BLaER1 treated with 17β-estradiol and CSF1 and Interleukin-3, amounts not matched to agents 10 nM and 100 nM (cell line): Measurements from ENCODE around the gene PTPRN2.
A peak's percentile ranks its signal among the peaks of the same experiment; 100 is the strongest.

ENCODE experiments used
- H3K27ac ChIP-seq, 11 experiments: shearing (Covaris generic); formaldehyde crosslinking; 2 replicates each; pipeline ENCODE4 v1.8.1; 2022
- H3K27me3 ChIP-seq, 11 experiments: shearing (Covaris generic); formaldehyde crosslinking; 2 replicates each; pipeline ENCODE4 v1.8.1; 2022
- H3K36me3 ChIP-seq, 11 experiments: shearing (Covaris generic); formaldehyde crosslinking; 2 replicates each; pipeline ENCODE4 v1.8.1; 2022
- H3K4me1 ChIP-seq, 10 experiments: shearing (Covaris generic); formaldehyde crosslinking; 2 replicates each; pipeline ENCODE4 v1.8.1; 2022
- H3K4me2 ChIP-seq, 11 experiments: shearing (Covaris generic); formaldehyde crosslinking; 2 replicates each; pipeline ENCODE4 v1.8.1; 2022
- H3K4me3 ChIP-seq, 10 experiments: shearing (Covaris generic); formaldehyde crosslinking; 2 replicates each; pipeline ENCODE4 v1.8.1; 2022
- H3K9ac ChIP-seq, 11 experiments: shearing (Covaris generic); formaldehyde crosslinking; 2 replicates each; pipeline ENCODE4 v1.8.1; 2022
- H3K9me3 ChIP-seq, 11 experiments: shearing (Covaris generic); formaldehyde crosslinking; replicated peaks in 1 of 11; 2 replicates each; pipeline ENCODE4 v1.8.1; 2022
- H4K20me1 ChIP-seq, 11 experiments: shearing (Covaris generic); formaldehyde crosslinking; 2 replicates each; pipeline ENCODE4 v1.8.1; 2022
- Cebpa-rat ChIP-seq, 11 experiments: shearing (Covaris generic); IDR thresholded peaks; 2 replicates each; pipeline ENCODE4 v1.8.1; 2022

PTPRN2 gene

GRCh38 chr7:157992511-157993160, 595.0 kb downstream of the PTPRN2 start:
- Histone ChIP-seq H3K9me3 (peaks cover 0 to 7% (median 4%) of the 10 kb centered on the region in 11 experiments; a peak in 6 of 22 replicates), H3K36me3 (no peaks in the 10 kb centered on the region), H3K27ac (no peak overlapping the region), H4K20me1 (no peaks in the 10 kb centered on the region), H3K4me3 (no peak overlapping the region), H3K27me3 (no peaks in the 10 kb centered on the region), H3K4me1 (peaks cover 10 to 53% (median 41%) of the 10 kb centered on the region in 10 experiments; a peak in 19 of 20 replicates), H3K4me2 (peak overlapping the region in 8 of 11 experiments; percentile 31 to 77 (median 52); a peak in 15 of 22 replicates), H3K9ac (no peak overlapping the region)
- TF ChIP-seq Cebpa-rat (IDR thresholded peaks at IDR 0.05) = no peak

- Histone ChIP-seq H3K9me3 (peaks cover 0 to 7% (median 4%) of the 10 kb centered on the region in 11 experiments; a peak in 6 of 22 replicates), H3K27ac (no peak overlapping the region), H3K4me1 (peaks cover 10 to 51% (median 39%) of the 10 kb centered on the region in 10 experiments; a peak in 19 of 20 replicates), H3K36me3 (no peaks in the 10 kb centered on the region), H3K27me3 (no peaks in the 10 kb centered on the region), H3K4me3 (no peak overlapping the region), H4K20me1 (no peaks in the 10 kb centered on the region), H3K9ac (no peak overlapping the region), H3K4me2 (peak overlapping the region in 10 of 11 experiments; percentile 23 to 77 (median 46); a peak in 17 of 22 replicates)
- TF ChIP-seq Cebpa-rat (IDR thresholded peaks at IDR 0.05) = no peak
Observed at GRCh38 chr7:157991761-157992160, 595.9 kb downstream of the PTPRN2 start.

GRCh38 chr7:157991351-157991750, 596.3 kb downstream of the PTPRN2 start:
- H3K9ac ChIP-seq = 0 out of 22 replicates have a peak overlapping the region, but pooled peaks of 1 of the 11 experiments have one; percentile 19
- TF ChIP-seq Cebpa-rat (IDR thresholded peaks at IDR 0.05) = no peak

DNA sequence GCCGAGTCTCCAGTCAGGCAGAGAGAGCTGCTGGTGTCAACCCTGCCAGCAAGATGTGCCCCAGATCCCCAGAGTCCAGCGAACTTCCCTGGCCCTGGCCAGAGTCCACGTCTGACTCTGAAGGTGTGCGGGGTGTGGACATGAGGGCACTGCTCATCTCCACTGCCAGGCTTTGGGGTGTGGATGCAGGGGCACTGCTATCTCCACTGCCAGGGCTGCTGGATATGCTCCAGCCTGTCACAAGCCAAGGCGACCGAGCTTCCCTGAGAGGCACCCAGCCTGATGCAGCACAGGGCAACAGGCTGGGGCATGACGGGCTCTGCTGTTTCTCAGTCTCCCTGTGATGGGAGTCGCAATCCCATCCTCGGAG, 596.8 kb downstream of the PTPRN2 start:
- Histone ChIP-seq H3K4me1 (peaks cover 10 to 45% (median 36%) of the 10 kb centered on the region in 10 experiments; a peak in 19 of 20 replicates), H3K9me3 (peaks cover 0 to 5% (median 2%) of the 10 kb centered on the region in 11 experiments; a peak in 6 of 22 replicates), H4K20me1 (no peaks in the 10 kb centered on the region), H3K27ac (peak overlapping the region in 6 of 11 experiments; percentile 17 to 38 (median 29); a peak in 8 of 22 replicates), H3K4me2 (peak overlapping the region; percentile 23 to 77 (median 47); a peak in 21 of 22 replicates), H3K9ac (0 out of 22 replicates have a peak overlapping the region, but pooled peaks of 1 of the 11 experiments have one; percentile 19), H3K27me3 (no peaks in the 10 kb centered on the region), H3K4me3 (no peak overlapping the region), H3K36me3 (no peaks in the 10 kb centered on the region)
- TF ChIP-seq Cebpa-rat (IDR thresholded peaks at IDR 0.05) = no peak

More at GRCh38 chr7:157991351-157991750, 596.3 kb downstream of the PTPRN2 start:
- Histone ChIP-seq H3K27ac (peak overlapping the region in 6 of 11 experiments; percentile 17 to 38 (median 29); a peak in 7 of 22 replicates), H3K9me3 (peaks cover 0 to 7% (median 4%) of the 10 kb centered on the region in 11 experiments; a peak in 6 of 22 replicates), H3K4me3 (no peak overlapping the region), H3K4me2 (peak overlapping the region; percentile 23 to 77 (median 47)), H3K27me3 (no peaks in the 10 kb centered on the region), H3K4me1 (peaks cover 10 to 47% (median 36%) of the 10 kb centered on the region in 10 experiments; a peak in 19 of 20 replicates), H3K36me3 (no peaks in the 10 kb centered on the region), H4K20me1 (no peaks in the 10 kb centered on the region)

GRCh38 chr7:157990226-157990880, 597.3 kb downstream of the PTPRN2 start:
- Histone ChIP-seq H3K9me3 (no peaks in the 10 kb centered on the region), H3K4me2 (peak overlapping the region in 5 of 11 experiments; percentile 23 to 51 (median 40); a peak in 5 of 22 replicates), H3K4me3 (no peak overlapping the region), H4K20me1 (no peaks in the 10 kb centered on the region), H3K4me1 (peaks cover 10 to 45% (median 36%) of the 10 kb centered on the region in 10 experiments; a peak in 19 of 20 replicates), H3K27ac (no peak overlapping the region; a peak in 1 of 22 replicates), H3K9ac (no peak overlapping the region), H3K36me3 (no peaks in the 10 kb centered on the region), H3K27me3 (no peaks in the 10 kb centered on the region)
- no peak for TF ChIP-seq Cebpa-rat (IDR thresholded peaks at IDR 0.05)

DNA sequence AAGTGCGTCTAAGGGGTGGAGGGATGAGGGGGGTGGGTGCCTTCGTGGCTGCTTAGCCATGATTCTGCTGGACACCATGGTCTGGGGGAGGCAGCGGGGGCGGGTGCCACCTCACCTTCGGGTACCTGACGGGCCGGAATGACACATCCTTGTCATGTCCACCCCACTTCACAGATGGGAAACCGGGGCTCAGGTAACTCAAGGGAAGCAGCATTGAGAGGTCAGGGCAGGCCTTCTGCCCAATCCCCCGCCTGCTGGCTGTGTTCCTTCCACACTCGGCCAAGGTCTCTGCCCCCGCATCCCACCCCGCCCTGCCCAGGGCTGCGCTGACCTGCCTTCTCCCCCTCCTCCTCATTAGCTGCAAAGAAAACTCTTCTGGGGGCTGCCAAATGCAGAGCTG, 598.0 kb downstream of the PTPRN2 start:
- Histone ChIP-seq H3K4me2 (no peak overlapping the region), H4K20me1 (no peaks in the 10 kb centered on the region), H3K4me1 (peaks cover 10 to 45% (median 36%) of the 10 kb centered on the region in 10 experiments; a peak in 19 of 20 replicates), H3K27ac (no peak overlapping the region), H3K36me3 (no peaks in the 10 kb centered on the region), H3K27me3 (no peaks in the 10 kb centered on the region), H3K4me3 (no peak overlapping the region), H3K9me3 (no peaks in the 10 kb centered on the region), H3K9ac (no peak overlapping the region)
- no peak for TF ChIP-seq Cebpa-rat (IDR thresholded peaks at IDR 0.05)

GRCh38 chr7:157987906-157988305, 599.7 kb downstream of the PTPRN2 start:
- Histone ChIP-seq H3K4me3 (no peak overlapping the region), H3K9ac (no peak overlapping the region), H3K9me3 (no peaks in the 10 kb centered on the region), H3K36me3 (no peaks in the 10 kb centered on the region), H3K27me3 (no peaks in the 10 kb centered on the region), H3K4me1 (peaks cover 10 to 43% (median 34%) of the 10 kb centered on the region in 10 experiments; a peak in 19 of 20 replicates), H3K27ac (no peak overlapping the region), H3K4me2 (peak overlapping the region in 9 of 11 experiments; percentile 18 to 76 (median 68); a peak in 18 of 22 replicates), H4K20me1 (no peaks in the 10 kb centered on the region)
- TF ChIP-seq Cebpa-rat (IDR thresholded peaks at IDR 0.05) = no peak

DNA sequence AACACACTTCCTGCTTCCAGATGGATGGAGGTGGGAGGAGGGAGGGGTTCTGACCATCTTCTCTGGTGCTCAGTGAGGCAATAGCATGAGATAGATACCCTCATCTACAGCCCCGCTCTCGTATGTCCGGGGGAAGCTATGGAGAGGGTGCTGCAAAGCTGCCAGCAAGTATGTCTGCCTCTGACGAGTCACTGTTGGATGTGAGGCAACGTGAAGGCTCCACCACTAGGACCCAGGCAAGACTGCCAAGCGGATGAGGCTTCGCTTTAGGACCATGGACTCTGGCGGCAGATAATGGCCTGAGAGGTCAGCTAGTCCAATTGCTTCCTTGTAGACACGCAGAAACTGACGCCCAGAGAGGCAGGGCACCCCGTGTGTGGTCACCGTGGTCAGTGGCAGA, 601.6 kb downstream of the PTPRN2 start:
- Histone ChIP-seq H4K20me1 (no peaks in the 10 kb centered on the region), H3K9me3 (no peaks in the 10 kb centered on the region), H3K4me3 (no peak overlapping the region), H3K4me2 (no peak overlapping the region), H3K9ac (no peak overlapping the region), H3K27ac (no peak overlapping the region), H3K27me3 (no peaks in the 10 kb centered on the region), H3K4me1 (peaks cover 3 to 26% (median 20%) of the 10 kb centered on the region in 10 experiments; a peak in 19 of 20 replicates), H3K36me3 (no peaks in the 10 kb centered on the region)
- TF ChIP-seq Cebpa-rat (IDR thresholded peaks at IDR 0.05) = no peak

DNA sequence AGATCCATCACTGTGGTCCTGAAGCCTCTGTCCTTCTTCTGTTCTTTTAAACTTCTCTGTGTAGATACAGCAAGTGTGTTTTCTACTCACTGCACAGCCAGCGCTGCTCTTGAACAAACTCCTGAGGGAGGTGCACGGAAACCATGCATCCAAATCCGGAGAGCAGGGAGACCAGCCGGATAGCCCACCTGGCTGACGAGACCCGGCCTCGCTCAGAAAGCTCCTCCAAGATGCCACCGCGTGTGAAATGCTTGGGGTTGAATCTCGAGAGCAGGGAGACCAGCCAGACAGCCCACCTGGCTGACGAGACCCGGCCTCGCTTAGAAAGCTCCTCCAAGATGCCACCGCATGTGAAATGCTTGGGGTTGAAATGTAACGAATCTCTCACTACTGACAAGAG, 602.0 kb downstream of the PTPRN2 start:
- Histone ChIP-seq H3K4me3 (no peak overlapping the region), H3K4me2 (no peak overlapping the region), H3K9me3 (no peaks in the 10 kb centered on the region), H3K4me1 (peaks cover 2 to 25% (median 17%) of the 10 kb centered on the region in 10 experiments; a peak in 19 of 20 replicates), H4K20me1 (no peaks in the 10 kb centered on the region), H3K9ac (no peak overlapping the region), H3K36me3 (no peaks in the 10 kb centered on the region), H3K27ac (no peak overlapping the region), H3K27me3 (no peaks in the 10 kb centered on the region)
- no peak for TF ChIP-seq Cebpa-rat (IDR thresholded peaks at IDR 0.05)
